ENCODE results near the gene LPA.
"Not testable (repeated sequence)": the region's sequence is repeated elsewhere in the genome, so short reads cannot be mapped to it uniquely, and the experiment has no call there.

The LPA gene

GRCh38 chr6:160664198-160664597 is at the start of gene LPA:
TSS of gene LPA (minus strand) at chr6:160664275. CDS start at chr6:160664214, 61 bp downstream.
- not testable (repeated sequence) for H3K36me3 Mint-ChIP-seq; H3K4me3 Mint-ChIP-seq; H3K4me1 Mint-ChIP-seq; ATAC-seq (replicated peaks); DNase-seq; H3K9me3 Mint-ChIP-seq
- Mint-ChIP-seq H3K27me3 (peaks cover 4 to 13% of the 10 kb centered on the region in 2 donors), H3K27ac (peak within 1 kb of the TSS; percentile 27)

DNA sequence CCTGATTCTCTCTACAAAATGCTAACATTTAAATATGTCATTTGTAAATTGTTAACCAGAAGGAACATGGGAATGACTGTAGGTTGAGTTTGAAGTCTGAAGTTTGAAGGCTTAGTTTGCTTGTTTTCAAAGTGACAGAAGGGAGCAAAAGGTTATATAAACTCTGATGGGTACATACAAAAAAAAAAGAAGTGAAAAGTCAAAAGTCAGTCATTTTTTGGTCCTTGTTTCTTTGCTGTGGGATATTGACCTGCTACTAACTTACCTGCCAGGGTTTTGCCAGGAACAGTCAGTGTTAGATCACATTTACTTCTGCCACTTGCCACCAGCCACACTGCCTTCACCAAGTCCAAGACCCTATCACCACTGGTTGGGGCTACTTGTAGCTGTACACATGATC is 44.9 kb upstream of the LPA start:
- H3K36me3 Mint-ChIP-seq; H3K4me1 Mint-ChIP-seq; DNase-seq; H3K9me3 Mint-ChIP-seq; ATAC-seq (replicated peaks); H3K4me3 Mint-ChIP-seq; H3K27ac Mint-ChIP-seq: not testable (repeated sequence)
- peaks cover 13 to 20% of the 10 kb centered on the region in 2 donors for H3K27me3 Mint-ChIP-seq

DNA sequence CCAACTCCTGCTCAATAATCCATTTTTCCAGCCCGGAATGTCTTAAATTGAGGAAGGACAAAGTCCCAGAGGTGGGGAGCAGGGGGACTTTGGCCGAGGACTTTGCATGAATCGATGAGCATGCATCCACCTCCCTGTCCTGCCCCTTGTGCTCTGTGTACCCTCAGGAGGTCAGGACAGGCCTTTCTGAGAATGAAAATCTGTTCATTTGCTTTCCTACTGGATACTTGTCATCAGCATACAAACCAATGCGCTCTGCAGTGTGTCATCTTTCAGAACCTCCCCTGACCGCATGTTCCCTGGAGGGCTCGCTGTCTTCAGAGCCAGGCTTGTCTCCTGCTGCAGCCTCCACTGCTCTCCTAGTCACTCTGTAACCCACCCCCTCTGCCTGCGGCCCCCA is 40.6 kb upstream of the LPA start:
- H3K9me3 Mint-ChIP-seq; DNase-seq; H3K4me3 Mint-ChIP-seq; ATAC-seq (replicated peaks); H3K4me1 Mint-ChIP-seq; H3K36me3 Mint-ChIP-seq; H3K27ac Mint-ChIP-seq: not testable (repeated sequence)
- H3K27me3 Mint-ChIP-seq = peaks cover 22 to 25% of the 10 kb centered on the region in 2 donors

- H3K9me3 Mint-ChIP-seq; H3K27ac Mint-ChIP-seq; DNase-seq; H3K4me1 Mint-ChIP-seq; H3K4me3 Mint-ChIP-seq; H3K36me3 Mint-ChIP-seq; ATAC-seq (replicated peaks): not testable (repeated sequence)
- H3K27me3 Mint-ChIP-seq = peaks cover 20 to 23% of the 10 kb centered on the region in 2 donors
Observed at GRCh38 chr6:160701918-160702680, 38.0 kb upstream of the LPA start, which contains the start of gene PLG. TSS of gene PLG (plus strand) at chr6:160702244. CDS start at chr6:160702305, 61 bp downstream.

GRCh38 chr6:160697826-160698225 is 33.8 kb upstream of the LPA start:
- DNase-seq (no peak), ATAC-seq (replicated peaks) (no peak)
- Mint-ChIP-seq H3K27me3 (peaks cover 4 to 16% of the 10 kb centered on the region in 2 donors), H3K36me3 (no peaks in the 10 kb centered on the region), H3K4me1 (no peaks in the 10 kb centered on the region), H3K27ac (no peak overlapping the region), H3K9me3 (peaks cover 0 to 2% of the 10 kb centered on the region in 2 donors), H3K4me3 (no peak overlapping the region)

DNA sequence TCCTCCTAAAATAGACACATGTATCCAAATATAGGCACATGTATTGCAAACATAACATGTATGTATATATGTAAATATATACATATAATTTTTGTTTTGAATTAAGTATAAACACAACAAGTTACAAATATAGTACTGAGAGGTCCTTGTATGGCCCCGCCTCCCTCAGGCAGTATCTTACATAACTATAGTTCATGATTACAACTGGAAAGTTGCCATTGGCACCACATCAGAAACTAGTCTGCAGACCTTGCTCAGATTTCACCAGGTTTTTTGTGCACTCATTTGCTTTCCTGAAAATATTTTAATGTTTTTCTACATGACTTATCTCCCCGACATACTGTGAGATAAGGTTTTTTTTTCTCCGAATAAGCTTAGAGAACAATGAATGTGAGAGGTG is 32.8 kb upstream of the LPA start:
- H3K4me1 Mint-ChIP-seq; ATAC-seq (replicated peaks); H3K36me3 Mint-ChIP-seq; H3K4me3 Mint-ChIP-seq; H3K27ac Mint-ChIP-seq; DNase-seq; H3K9me3 Mint-ChIP-seq: not testable (repeated sequence)
- peaks cover 4 to 15% of the 10 kb centered on the region in 2 donors for H3K27me3 Mint-ChIP-seq

- peaks cover 0 to 11% of the 10 kb centered on the region in 2 donors for H3K27me3 Mint-ChIP-seq
- H3K36me3 Mint-ChIP-seq; DNase-seq; H3K4me3 Mint-ChIP-seq; H3K4me1 Mint-ChIP-seq; H3K27ac Mint-ChIP-seq; ATAC-seq (replicated peaks); H3K9me3 Mint-ChIP-seq: not testable (repeated sequence)
Observed at GRCh38 chr6:160695622-160696021, 31.5 kb upstream of the LPA start.

DNA sequence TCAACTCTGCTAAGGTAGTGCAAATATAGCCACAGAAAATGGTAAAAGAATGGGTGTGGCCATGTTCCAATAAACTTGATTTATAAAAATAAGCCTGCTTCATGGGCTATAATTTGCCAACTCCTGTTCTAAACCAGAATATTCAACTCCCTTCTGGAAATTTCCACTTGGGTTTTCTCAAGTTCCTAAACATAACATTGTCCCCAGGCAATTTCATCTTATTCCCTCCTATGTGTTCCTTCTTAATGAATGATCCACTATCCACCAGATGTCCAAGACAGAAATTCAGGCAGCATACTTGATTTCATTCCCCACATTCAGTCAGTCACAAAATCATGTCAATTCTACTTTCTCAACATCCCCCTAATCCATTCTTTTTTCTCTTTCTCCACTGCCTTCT is 30.9 kb upstream of the LPA start:
- not testable (repeated sequence) for H3K27ac Mint-ChIP-seq; H3K9me3 Mint-ChIP-seq; DNase-seq; H3K4me3 Mint-ChIP-seq; H3K27me3 Mint-ChIP-seq; H3K36me3 Mint-ChIP-seq; H3K4me1 Mint-ChIP-seq; ATAC-seq (replicated peaks)

DNA sequence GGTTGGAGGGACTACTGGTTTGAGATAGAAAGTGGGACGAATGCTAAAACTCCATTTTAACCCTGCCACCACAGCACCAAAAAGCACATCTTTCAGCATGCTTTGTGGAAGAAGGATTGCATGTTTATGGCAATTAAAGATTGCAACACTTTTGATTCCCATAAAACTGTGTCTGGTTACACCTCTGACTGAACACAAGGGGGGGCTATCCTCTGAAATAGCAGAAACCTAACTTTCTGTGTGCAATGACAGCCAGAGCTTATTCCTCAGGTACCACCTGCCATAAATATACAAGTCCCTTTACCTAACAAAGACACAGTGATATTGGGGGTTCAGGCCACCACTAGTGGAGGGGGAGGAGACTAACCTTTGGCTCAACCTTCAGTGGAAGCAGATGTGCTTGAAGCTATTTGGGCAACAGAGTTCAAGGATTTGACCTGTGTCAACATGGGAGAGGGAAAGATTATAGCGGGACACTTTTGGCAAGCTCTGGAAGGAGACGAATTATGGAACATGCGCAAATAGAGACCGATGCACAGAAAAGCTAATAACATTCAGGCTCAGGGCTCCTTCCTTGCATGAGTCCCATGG is 28.4 kb upstream of the LPA start:
- DNase-seq (no peak), ATAC-seq (replicated peaks) (no peak)
- no peaks in the 10 kb centered on the region for H3K4me1 Mint-ChIP-seq
- H3K27me3 Mint-ChIP-seq = peaks cover 0 to 4% of the 10 kb centered on the region in 2 donors
- H3K27ac Mint-ChIP-seq = no peak overlapping the region
- H3K4me3 Mint-ChIP-seq = no peak overlapping the region
- H3K36me3 Mint-ChIP-seq = no peaks in the 10 kb centered on the region
- H3K9me3 Mint-ChIP-seq = peaks cover 0 to 4% of the 10 kb centered on the region in 2 donors

- ATAC-seq (replicated peaks) = no peak
- H3K27ac Mint-ChIP-seq = no peak overlapping the region
- no peak overlapping the region for H3K4me3 Mint-ChIP-seq
- no peaks in the 10 kb centered on the region for H3K36me3 Mint-ChIP-seq
- no peak for DNase-seq
- H3K4me1 Mint-ChIP-seq = no peaks in the 10 kb centered on the region
- H3K9me3 Mint-ChIP-seq = peaks cover 0 to 4% of the 10 kb centered on the region in 2 donors
- H3K27me3 Mint-ChIP-seq = peaks cover 0 to 4% of the 10 kb centered on the region in 2 donors
Observed at GRCh38 chr6:160691617-160692016, 27.5 kb upstream of the LPA start.

DNA sequence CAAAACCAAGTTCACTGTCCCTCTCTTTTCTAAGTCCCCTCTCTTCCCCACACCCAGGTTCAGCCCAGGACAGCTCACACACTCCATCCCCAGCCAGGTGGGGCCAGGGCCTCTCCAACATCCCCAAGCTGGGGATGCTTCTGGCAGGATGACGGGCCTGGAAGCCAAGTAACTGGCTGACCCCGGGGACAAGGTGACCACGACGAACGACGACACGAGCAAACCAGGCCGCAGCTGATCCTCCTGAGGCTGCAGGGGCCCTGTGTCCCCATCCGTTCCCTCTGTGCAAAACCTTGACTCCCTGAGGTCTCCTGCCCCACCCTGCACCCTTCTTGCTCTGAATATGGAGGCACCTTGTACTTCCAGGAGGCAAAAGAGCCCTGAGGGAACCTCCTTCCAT is 26.4 kb upstream of the LPA start:
- Mint-ChIP-seq H3K9me3 (peaks cover 0 to 4% of the 10 kb centered on the region in 2 donors), H3K4me3 (no peak overlapping the region), H3K27me3 (peaks cover 0 to 4% of the 10 kb centered on the region in 2 donors), H3K27ac (no peak overlapping the region), H3K36me3 (no peaks in the 10 kb centered on the region), H3K4me1 (no peaks in the 10 kb centered on the region)
- ATAC-seq (replicated peaks) (no peak), DNase-seq (no peak)

GRCh38 chr6:160685762-160686450 is 21.8 kb upstream of the LPA start:
- ATAC-seq (replicated peaks) (no peak), DNase-seq (no peak)
- Mint-ChIP-seq H3K36me3 (no peaks in the 10 kb centered on the region), H3K4me1 (no peaks in the 10 kb centered on the region), H3K27me3 (peaks cover 0 to 4% of the 10 kb centered on the region in 2 donors), H3K27ac (no peak overlapping the region), H3K9me3 (peaks cover 0 to 4% of the 10 kb centered on the region in 2 donors), H3K4me3 (no peak overlapping the region)

GRCh38 chr6:160685101-160685761 is 21.2 kb upstream of the LPA start:
- not testable (repeated sequence) for H3K4me3 Mint-ChIP-seq; H3K27ac Mint-ChIP-seq; H3K36me3 Mint-ChIP-seq; H3K9me3 Mint-ChIP-seq; H3K27me3 Mint-ChIP-seq; H3K4me1 Mint-ChIP-seq; ATAC-seq (replicated peaks); DNase-seq

- no peaks in the 10 kb centered on the region for H3K36me3 Mint-ChIP-seq
- H3K4me1 Mint-ChIP-seq = no peaks in the 10 kb centered on the region
- ATAC-seq (replicated peaks) = no peak
- peaks cover 0 to 3% of the 10 kb centered on the region in 2 donors for H3K9me3 Mint-ChIP-seq
- H3K27me3 Mint-ChIP-seq = peaks cover 4 to 7% of the 10 kb centered on the region in 2 donors
- H3K27ac Mint-ChIP-seq = no peak overlapping the region
- no peak for DNase-seq
- no peak overlapping the region for H3K4me3 Mint-ChIP-seq
Observed at GRCh38 chr6:160679402-160679769, 15.3 kb upstream of the LPA start.

Measured in stimulated activated naive B cell treated with anti-CD40 and anti-IgM and Interleukin-4, amounts not matched to agents 10 μg/mL and 1 μg/mL and 100 μg/mL, for 72 hours (primary cell).